Brain microvascular endothelial cell (primary cell): ENCODE data around the gene CYP27C1.

Experiments
- DNase-seq: peaks from one replicate; pipeline ENCODE4 v3.0.0-alpha.2; 2020
- H3K27ac ChIP-seq: fragments of 250-450 bp; sonication (Bioruptor Pico); 2 replicates; pipeline ENCODE4 v1.5.1; 2020; ENCODE audit warnings: mild to moderate bottlenecking, moderate library complexity
- H3K27me3 ChIP-seq: fragments of 250-450 bp; sonication (Bioruptor Pico); replicated peaks from 2 replicates; pipeline ENCODE4 v1.5.1; 2020; ENCODE audit warnings: mild to moderate bottlenecking
- H3K36me3 ChIP-seq: fragments of 250-450 bp; sonication (Bioruptor Pico); replicated peaks from 2 replicates; pipeline ENCODE4 v1.5.1; 2020; ENCODE audit warnings: mild to moderate bottlenecking
- H3K4me3 ChIP-seq: 2 replicates; pipeline ENCODE4 v1.5.1; 2011; ENCODE audit warnings: low read depth, mild to moderate bottlenecking, control low read depth, low read length, moderate library complexity
- CTCF ChIP-seq: IDR thresholded peaks from 2 replicates; pipeline ENCODE4 v1.5.1; 2011; ENCODE audit warnings: low read depth, mild to moderate bottlenecking, moderate library complexity, low read length, control low read depth, inconsistent platforms; ENCODE audit errors: missing control alignments
- in situ Hi-C: cut with HindIII; loops from 2 replicates; pipeline ENCODE4 v1.10.0; 2017; ENCODE audit warnings: low sequenced_read_pairs, low pct_ligation_motif_present

CYP27C1 gene

GRCh38 chr2:127153691-127154158 lies 66.4 kb downstream of the CYP27C1 start:
- TF ChIP-seq CTCF = peak; percentile 11
- Histone ChIP-seq H3K27ac (peak overlapping the region; percentile 28), H3K4me3 (no peak overlapping the region), H3K27me3 (no peaks in the 10 kb centered on the region), H3K36me3 (no peaks in the 10 kb centered on the region)
- in situ Hi-C loops = no loop called here
- peak; percentile 88 for DNase-seq

- no peak for DNase-seq
- Histone ChIP-seq H3K4me3 (no peak overlapping the region), H3K27me3 (no peaks in the 10 kb centered on the region), H3K36me3 (no peaks in the 10 kb centered on the region), H3K27ac (no peak overlapping the region)
- no peak for TF ChIP-seq CTCF
- in situ Hi-C loops = no loop called here
Observed at GRCh38 chr2:127150996-127151395, 69.1 kb downstream of the CYP27C1 start.

GRCh38 chr2:127149384-127149783 lies 70.7 kb downstream of the CYP27C1 start:
- no peaks in the 10 kb centered on the region for H3K27me3 ChIP-seq
- DNase-seq = peak; percentile 74
- H3K27ac ChIP-seq = peak overlapping the region; percentile 81
- TF ChIP-seq CTCF = no peak
- H3K36me3 ChIP-seq = no peaks in the 10 kb centered on the region
- no peak overlapping the region for H3K4me3 ChIP-seq
- in situ Hi-C loops = no loop called here

- in situ Hi-C loops = no loop called here
Observed at GRCh38 chr2:127146820-127147502, 73.1 kb downstream of the CYP27C1 start.

GRCh38 chr2:127146071-127146725 lies 73.9 kb downstream of the CYP27C1 start:
- in situ Hi-C loops = no loop called here
- TF ChIP-seq CTCF = no peak
- Histone ChIP-seq H3K36me3 (no peaks in the 10 kb centered on the region), H3K4me3 (no peak overlapping the region), H3K27ac (no peak overlapping the region), H3K27me3 (no peaks in the 10 kb centered on the region)
- DNase-seq = no peak

More at GRCh38 chr2:127146820-127147502, 73.1 kb downstream of the CYP27C1 start:
- TF ChIP-seq CTCF = no peak
- H3K27me3 ChIP-seq = no peaks in the 10 kb centered on the region
- H3K4me3 ChIP-seq = no peak overlapping the region
- no peak for DNase-seq
- H3K27ac ChIP-seq = peak overlapping the region; percentile 0
- H3K36me3 ChIP-seq = no peaks in the 10 kb centered on the region
